K562 (cell line): ENCODE results near the gene NYAP1. TPM values are rescaled to one million over a fixed set of nuclear protein-coding genes. Genes with fewer than 3 reads are reported as not detected.
A peak's percentile ranks its signal among the peaks of the same experiment; 100 is the strongest.

Experiments
- ATAC-seq: fragments of 200-7000 bp; cut with Tn5 transposase; 3 replicates; pipeline ENCODE4 v1.9.1; 2020; ENCODE audit warnings: moderate library complexity
- BruUV-seq: library from RNA; stranded (reverse); fragments of 400-500 nt; replicated peaks from 2 replicates; lab custom pipeline; 2021; lab: Mats Ljungman, UMichigan
- CTCF ChIA-PET: fragments of 300-600 bp; formaldehyde crosslinking; extraction: SDS; loops from one replicate; lab custom pipeline; 2021; ENCODE audit warnings: low intra/inter-chr PET ratio; lab: Yijun Ruan, JAX
- POLR2A ChIA-PET: fragments of 300-600, 350-650 bp; sonication (Branson Sonifier 250); formaldehyde crosslinking; extraction: SDS; loops from one replicate; lab custom pipeline; 2021; ENCODE audit warnings: antibody characterized with exemption, inconsistent platforms; lab: Yijun Ruan, JAX
- DNase-seq, 4 experiments: peaks; one replicate each; pipeline versions ENCODE4 v3.0.0 to v3.0.0-alpha.2; 2011 to 2018; ENCODE audit warnings: low spot score in 3 of 4, mixed read lengths in 3 of 4; ENCODE audit errors: extremely low read depth in 1 of 4
- FAIRE-seq: peaks from 2 replicates; lab custom pipeline; 2011; peaks lifted over from hg19 to GRCh38; lab: Jason Lieb, UNC
- H2AFZ ChIP-seq: 2 replicates; pipeline ENCODE4 v1.6.0; 2011; ENCODE audit warnings: low read depth, low read length, control low read depth, inconsistent platforms
- H3K27ac ChIP-seq: fragments of 200-600 bp; 3 replicates; pipeline ENCODE4 v1.8.0; 2011; ENCODE audit warnings: low read depth, mild to moderate bottlenecking, control low read depth, inconsistent platforms, low read length, moderate library complexity, mixed read lengths; ENCODE audit errors: extremely low read depth
- H3K27me3 ChIP-seq, 2 experiments: fragments of 300-600 bp in 1 of 2; 2 replicates in 1 of 2; 3 replicates in 1 of 2; pipeline versions ENCODE4 v1.6.0 to v1.8.0; 2011; ENCODE audit warnings: inconsistent platforms in 2 of 2, low read length in 2 of 2, mild to moderate bottlenecking in 1 of 2, mixed read lengths in 1 of 2, moderate library complexity in 1 of 2; ENCODE audit not compliant: control insufficient read depth in 2 of 2, insufficient read depth in 2 of 2
- H3K36me3 ChIP-seq: fragments of 300-600 bp; 3 replicates; pipeline ENCODE4 v1.8.0; 2011; ENCODE audit warnings: mild to moderate bottlenecking, low read length, inconsistent platforms; ENCODE audit not compliant: control insufficient read depth, insufficient read depth
- H3K4me1 ChIP-seq, 2 experiments: fragments of 200-600 bp in 1 of 2; replicated peaks in 1 of 2; 2 replicates in 1 of 2; 3 replicates in 1 of 2; pipeline versions ENCODE4 v1.5.1 to v1.8.0; 2011; ENCODE audit warnings: inconsistent platforms in 2 of 2, low read length in 2 of 2, mild to moderate bottlenecking in 1 of 2, mixed read lengths in 1 of 2, moderate library complexity in 1 of 2; ENCODE audit not compliant: control insufficient read depth in 2 of 2, insufficient read depth in 2 of 2
- H3K4me2 ChIP-seq: 2 replicates; pipeline ENCODE4 v1.6.1; 2011; ENCODE audit warnings: low read length, control low read depth, inconsistent platforms, mixed read lengths; ENCODE audit not compliant: insufficient read depth
- H3K4me3 ChIP-seq: fragments of 200-600 bp; sonication (generic), shearing (Covaris generic); 2 replicates; pipeline ENCODE4 v1.5.1; 2016; ENCODE audit warnings: control low read depth, inconsistent platforms
- H3K79me2 ChIP-seq: fragments of 200-600 bp; 3 replicates; pipeline ENCODE4 v1.8.0; 2011; ENCODE audit warnings: low read length, inconsistent platforms; ENCODE audit not compliant: control insufficient read depth, insufficient read depth
- H3K9ac ChIP-seq, 2 experiments: 2 replicates each; pipeline versions ENCODE4 v1.6.0 to v1.6.1; 2011; ENCODE audit warnings: low read depth in 2 of 2, low read length in 2 of 2, control low read depth in 1 of 2, inconsistent platforms in 1 of 2, mild to moderate bottlenecking in 1 of 2, mixed read lengths in 1 of 2; ENCODE audit not compliant: insufficient read depth in 1 of 2
- H3K9me1 ChIP-seq: one replicate; pipeline ENCODE4 v1.6.0; 2011; ENCODE audit warnings: inconsistent platforms, mild to moderate bottlenecking, low read length, moderate library complexity; ENCODE audit not compliant: control insufficient read depth, insufficient read depth
- H3K9me3 ChIP-seq: replicated peaks from 2 replicates; pipeline ENCODE4 v1.5.1; 2011; ENCODE audit warnings: low read depth, low read length, inconsistent platforms; ENCODE audit not compliant: control insufficient read depth, insufficient read depth
- H4K20me1 ChIP-seq: replicated peaks from 2 replicates; pipeline ENCODE4 v1.6.1; 2011; ENCODE audit warnings: low read length, inconsistent platforms, mixed read lengths; ENCODE audit not compliant: control insufficient read depth, insufficient read depth
- FIP1L1 ChIP-seq: fragments of 200-400 bp; formaldehyde crosslinking; IDR thresholded peaks from 2 replicates; pipeline ENCODE4 v1.6.1; 2018; ENCODE audit warnings: mild to moderate bottlenecking, low read depth, low read length; ENCODE audit not compliant: poor library complexity, severe bottlenecking
- HBP1 ChIP-seq: fragments of 450-650 bp; formaldehyde crosslinking; IDR thresholded peaks from 2 replicates; pipeline ENCODE4 v1.4.0; 2022; ENCODE audit warnings: missing genetic modification characterization
- L3MBTL2 ChIP-seq: fragments of 450-650 bp; IDR thresholded peaks from 2 replicates; pipeline ENCODE4 v1.6.1; 2016; ENCODE audit warnings: mild to moderate bottlenecking, moderate library complexity
- MNT ChIP-seq, 2 experiments: fragments of 450-650 bp; conservative IDR thresholded peaks; 2 replicates each; pipeline ENCODE4 v1.6.1; 2017; ENCODE audit warnings: mild to moderate bottlenecking in 2 of 2, moderate library complexity in 2 of 2
- NFRKB ChIP-seq: fragments of 450-650 bp; IDR thresholded peaks from 2 replicates; pipeline ENCODE4 v1.6.1; 2016; ENCODE audit warnings: low read depth
- RHOXF2B ChIP-seq: fragments of 250-450 bp; sonication (Bioruptor Pico); conservative IDR thresholded peaks from 2 replicates; pipeline ENCODE4 v1.5.1; 2021
- SMAD4 ChIP-seq: fragments of 250-450 bp; sonication (Bioruptor Pico); conservative IDR thresholded peaks from 2 replicates; pipeline ENCODE4 v1.8.0; 2021; ENCODE audit warnings: inconsistent platforms, mild to moderate bottlenecking, moderate library complexity
- SMARCA5 ChIP-seq: fragments of 450-650 bp; IDR thresholded peaks from 2 replicates; pipeline ENCODE4 v1.6.1; 2016
- SRF ChIP-seq, 2 experiments: fragments of 250-450, 450-650 bp in 1 of 2; sonication (Bioruptor Pico) in 1 of 2; sonication (generic) in 1 of 2; formaldehyde crosslinking; IDR thresholded peaks; 2 replicates each; pipeline versions ENCODE4 v1.5.0 to v1.5.1; 2020 to 2022; ENCODE audit warnings: mild to moderate bottlenecking in 1 of 2, missing genetic modification reagents in 1 of 2
- YY1 ChIP-seq, 3 experiments: IDR thresholded peaks; 2 replicates each; pipeline ENCODE4 v1.6.1; 2011; ENCODE audit warnings: low read length in 2 of 3, mild to moderate bottlenecking in 2 of 3, moderate library complexity in 2 of 3, borderline replicate concordance in 1 of 3, control low read depth in 1 of 3, low read depth in 1 of 3; ENCODE audit not compliant: insufficient read depth in 3 of 3, insufficient replicate concordance in 2 of 3, control insufficient read depth in 1 of 3, insufficient read length in 1 of 3; ENCODE audit errors: extremely low read depth in 1 of 3
- ZBTB11 ChIP-seq, 3 experiments: fragments of 200-800 bp in 1 of 3; fragments of 250-450 bp in 1 of 3; fragments of 450-650 bp in 1 of 3; sonication (Bioruptor Pico) in 1 of 3; sonication (Bioruptor generic) in 1 of 3; formaldehyde crosslinking in 1 of 3; IDR thresholded peaks; 2 replicates each; pipeline versions ENCODE4 v1.6.1 to v1.8.0; 2016 to 2022; ENCODE audit warnings: mild to moderate bottlenecking in 2 of 3, missing genetic modification characterization in 2 of 3, missing compliant biosample characterization in 1 of 3, moderate library complexity in 1 of 3
- ZKSCAN1 ChIP-seq: fragments of 150-350 bp; IDR thresholded peaks from 2 replicates; pipeline ENCODE4 v1.6.1; 2016; ENCODE audit warnings: low read depth, low read length
- WGBS: fragments of 100-300 bp; shearing (Covaris generic); methylation state at CpG from one replicate; pipeline ENCODE4 v1.1.6; 2016; ENCODE audit warnings: low coverage, mixed read lengths; ENCODE audit not compliant: insufficient coverage; ENCODE audit errors: missing lambda C conversion rate; 5-methylcytosine and 5-hydroxymethylcytosine counted together
- in situ Hi-C: fragments of 300-500 bp; cut with MboI; formaldehyde crosslinking; loops from 4 replicates; pipeline ENCODE4 v1.15.0; 2018; ENCODE audit warnings: inconsistent platforms, mixed read lengths
- intact Hi-C: fragments of 100-400 bp; cut with micrococcal nuclease; formaldehyde crosslinking; loops from 2 replicates; pipeline ENCODE4 v1.14.2; 2022
- polyA plus RNA-seq, 8 experiments: library from polyadenylated mRNA; depleted of rRNA in 4 of 8; stranded (reverse) in 5 of 8; unstranded in 3 of 8; fragments of >200 nt; fragmentation: Nextera tagmentation in 2 of 8; fragmentation: Illumina TruSeq in 1 of 8; extraction: Ambion mirVana in 2 of 8; extraction: Trizol in 1 of 8; gene quantifications; 2 replicates each; pipeline versions ENCODE4 v1.2.1 to v1.2.3, GENCODE V29; 2011 to 2014; ENCODE audit warnings: inconsistent platforms in 1 of 8, missing spikeins in 1 of 8
- total RNA-seq, 7 experiments: library from RNA; depleted of rRNA in 6 of 7; stranded (reverse); fragments of >200 nt in 6 of 7; fragmentation: Illumina TruSeq in 2 of 7; extraction: Trizol in 2 of 7; gene quantifications; 2 replicates each; pipeline versions ENCODE4 v1.2.1 to v1.2.3, GENCODE V29; 2011 to 2021; ENCODE audit warnings: low replicate concordance in 1 of 7

Gene NYAP1
- total and polyA plus RNA-seq, 9 of the 15 experiments (the other 6 are each of a cell fraction or from before 2014, with no cell fraction given) = 0.11 to 0.88 (median 0.22) TPM; not detected in 2

- peaks cover 33 to 77% of the 10 kb centered on the region in 2 experiments for H3K4me1 ChIP-seq
- WGBS = 0% methylated on average over 23 of the region's 27 CpGs
- H3K9me1 ChIP-seq = no peaks in the 10 kb centered on the region
- peak within 1 kb of the TSS; percentile 82 for H3K27ac ChIP-seq
- CTCF ChIA-PET = interaction anchor here (0.7 to 1.6 kb wide), 5 partner anchors 9 to 556 kb away, joined by 3 to 5 read pairs (median 3); no protein-coding TSS in a partner anchor
- no peaks in the 10 kb centered on the region for H3K27me3 ChIP-seq
- peak; percentile 97 for FAIRE-seq
- intact Hi-C loops (no loop called here), in situ Hi-C loops (no loop called here)
- H3K36me3 ChIP-seq = peaks cover 32% of the 10 kb centered on the region
- BruUV-seq = no TSS peak
- POLR2A ChIA-PET = interaction anchor here (0.6 to 1.1 kb wide), 9 partner anchors 9 to 450 kb away, joined by 3 to 6 read pairs (median 3); partner anchors contain the start of genes AGFG2, MEPCE and PPP1R35
- H3K4me2 ChIP-seq = peak within 1 kb of the TSS; percentile 86
- peak; percentile 82 for ATAC-seq
- peak within 1 kb of the TSS; percentile 76 to 94 for H3K9ac ChIP-seq
- peaks cover 48% of the 10 kb centered on the region for H3K79me2 ChIP-seq
- DNase-seq = peak; percentile 90 to 98 (median 93)
- H2AFZ ChIP-seq = peak within 1 kb of the TSS; percentile 87
- no peaks in the 10 kb centered on the region for H3K9me3 ChIP-seq
- H3K4me3 ChIP-seq = peak within 1 kb of the TSS; percentile 86
- peaks cover 19% of the 10 kb centered on the region; the same call in 1 of the 2 replicates for H4K20me1 ChIP-seq
- no peak; the same call in 1 of the 2 replicates for TF ChIP-seq ZKSCAN1
- 0 out of 2 replicates have a peak, but pooled peaks have one; percentile 14 for TF ChIP-seq SMARCA5
- TF ChIP-seq FIP1L1 = peak; percentile 67
- peak in 1 of 3 experiments; percentile 45; a peak in 1 of 6 replicates for TF ChIP-seq ZBTB11 (CRISPR knock-in tag; IDR thresholded peaks at IDR 0.05)
- TF ChIP-seq SRF (CRISPR knock-in tag; IDR thresholded peaks at IDR 0.05) = peak in 1 of 2 experiments; percentile 84; a peak in 2 of 4 replicates
- TF ChIP-seq L3MBTL2 = 0 out of 2 replicates have a peak, but pooled peaks have one; percentile 12
- 0 out of 2 replicates have a peak, but pooled peaks have one; percentile 50 for TF ChIP-seq HBP1 (CRISPR knock-in tag)
- peak in 2 of 3 experiments; percentile 27 to 43 for TF ChIP-seq YY1 (IDR thresholded peaks at IDR 0.05; ENCODE audit: borderline replicate concordance in 1 of 3, control insufficient read depth in 1 of 3, extremely low read depth in 1 of 3, insufficient read depth in 3 of 3, insufficient read length in 1 of 3, insufficient replicate concordance in 2 of 3, low read depth in 1 of 3, low read length in 2 of 3)
- TF ChIP-seq NFRKB = no peak; the same call in 1 of the 2 replicates
- no peak for TF ChIP-seq RHOXF2B
- peak; percentile 84 to 93 for TF ChIP-seq MNT (conservative IDR thresholded peaks at IDR 0.05)
- TF ChIP-seq SMAD4 (CRISPR knock-in tag) = peak; percentile 62
Observed at GRCh38 chr7:100478958-100479660, 4.6 kb upstream of the NYAP1 start, which contains the start of gene TSC22D4. Gene TSC22D4, minus strand, starts transcription at chr7:100479214. Its CDS starts 1,176 bp downstream, at chr7:100478038.
